Hindlimb muscle (tissue), 1 donor: Measurements from ENCODE around the gene FHIP1B. TPM values are rescaled to one million over a fixed set of nuclear protein-coding genes. Genes with fewer than 3 reads are reported as not detected.

Experiments used
- DNase-seq: peaks from one replicate; pipeline ENCODE4 v3.0.0-alpha.2; 2013
- polyA plus RNA-seq: library from polyadenylated mRNA; unstranded; fragments of 120-200 nt; gene quantifications from one replicate; pipeline ENCODE4 v1.2.1, GENCODE V29; 2013; ENCODE audit not compliant: insufficient read length

Gene FHIP1B
- polyA plus RNA-seq, 1 donor, result 28.8 TPM

GRCh38 chr11:6199174-6199810 lies 35.1 kb downstream of the FHIP1B start, which contains the start of gene OR52W1:
TSS of gene OR52W1 (plus strand) at chr11:6199224. CDS start at chr11:6199224, 0 bp downstream.
- no peak for DNase-seq

DNA sequence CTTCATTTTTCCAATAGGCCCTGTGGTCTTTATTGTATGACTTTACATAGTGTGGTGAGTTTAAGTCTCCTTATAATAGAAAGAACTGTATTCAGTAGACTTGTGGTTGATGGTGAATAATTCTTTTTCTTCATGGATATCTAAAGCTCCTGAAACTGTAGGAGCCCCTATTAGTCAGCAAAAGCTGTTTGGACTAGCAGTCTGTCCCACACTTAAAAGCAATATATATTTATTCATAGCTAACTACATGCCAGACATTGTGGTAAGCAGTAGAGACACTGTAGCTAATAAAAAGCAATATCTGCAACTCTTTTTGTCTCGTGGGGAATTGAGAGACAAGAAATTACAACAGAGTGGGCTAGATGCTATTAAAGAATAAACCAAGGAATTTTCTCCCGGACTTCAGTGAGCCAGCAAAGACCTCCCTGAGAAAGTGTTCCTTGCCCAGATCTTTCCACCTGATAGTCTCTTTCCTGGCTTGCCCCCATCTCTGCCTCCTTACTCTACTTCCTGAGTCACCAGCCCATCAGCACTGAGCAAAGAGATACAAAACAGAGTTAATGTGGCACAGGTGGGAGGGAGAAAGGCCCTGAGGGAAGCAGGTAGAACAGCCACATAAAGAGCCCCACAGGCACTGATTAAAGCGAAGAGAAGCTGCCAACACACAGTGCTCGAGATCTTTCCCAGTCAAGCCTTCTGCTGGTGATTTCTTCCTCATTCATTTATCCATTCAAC lies 36.8 kb downstream of the FHIP1B start:
- DNase-seq, result no peak

DNA sequence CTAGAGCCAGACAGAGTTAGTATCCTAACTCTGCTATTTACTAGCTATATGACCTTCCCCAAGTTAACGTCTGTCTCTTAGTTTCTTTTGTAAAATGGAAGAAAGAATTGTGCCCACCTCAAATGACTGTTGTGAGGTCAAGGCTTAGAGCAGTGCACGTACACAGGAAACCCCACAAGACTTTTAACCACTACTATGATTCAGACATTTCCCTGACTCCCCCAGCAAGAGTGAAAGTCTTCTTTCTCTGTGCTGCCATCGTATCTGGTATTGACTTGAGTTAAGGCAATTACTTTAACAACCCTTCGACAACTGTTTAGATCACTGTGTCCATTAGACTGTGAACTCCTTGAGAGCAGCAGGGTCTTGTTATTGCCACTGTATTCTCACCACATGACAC lies 38.0 kb downstream of the FHIP1B start:
- DNase-seq, result no peak

DNA sequence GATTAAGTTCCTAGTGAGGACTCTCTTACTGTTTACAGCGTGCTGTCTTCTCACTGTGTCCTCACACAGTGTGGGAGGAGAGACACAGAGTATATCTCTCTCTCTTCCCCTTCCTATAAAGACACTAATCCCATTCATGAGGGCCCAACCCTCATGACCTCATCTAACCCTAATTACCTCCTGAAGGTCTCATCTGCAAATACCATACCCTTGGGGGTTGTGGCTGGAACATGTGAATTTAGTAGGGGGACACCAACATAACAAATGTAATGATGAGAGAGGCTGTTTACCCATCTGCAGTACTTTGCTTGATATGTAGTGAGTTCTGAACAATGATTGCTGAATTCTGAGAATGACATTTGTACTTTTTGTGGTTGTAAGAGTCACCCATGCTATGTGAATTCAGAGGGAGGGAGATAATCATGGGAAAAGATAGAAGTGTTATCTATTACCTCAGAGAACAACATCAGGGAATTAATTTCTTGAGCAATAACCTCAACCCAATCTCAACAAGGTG lies 40.3 kb downstream of the FHIP1B start:
- DNase-seq, result no peak

- no peak for DNase-seq
Measured at GRCh38 chr11:6191742-6192141, 42.7 kb downstream of the FHIP1B start.

DNA sequence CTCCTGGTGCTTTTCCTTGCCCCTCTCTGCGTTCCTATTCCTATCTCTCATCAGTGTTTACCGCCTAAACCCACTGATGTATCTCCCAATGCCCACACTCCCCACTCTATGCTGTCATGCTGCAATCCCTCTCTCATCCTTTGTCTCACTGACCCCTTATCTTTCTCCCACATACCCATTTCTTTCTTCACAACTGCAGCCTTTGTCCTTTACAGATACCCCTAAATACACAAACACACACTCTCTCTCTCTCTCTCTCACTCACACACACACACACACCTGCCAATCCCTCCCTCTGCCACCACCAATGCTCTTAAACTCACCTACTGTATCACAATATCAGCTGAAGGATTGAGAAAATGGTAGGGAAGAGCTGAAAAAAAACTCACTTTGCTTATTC lies 59.0 kb downstream of the FHIP1B start:
- no peak for DNase-seq

GRCh38 chr11:6170226-6170625 lies 64.2 kb downstream of the FHIP1B start, which contains the start of gene OR52B2:
TSS of gene OR52B2 (minus strand) at chr11:6170326. CDS start at chr11:6170326, 0 bp downstream.
- no peak for DNase-seq

Other genes with a start within 250 kb of the FHIP1B start
- gene OR52L1, start 247.7 kb downstream of the FHIP1B start, polyA plus RNA-seq, result not detected
- not detected for gene OR56A4, start 227.7 kb downstream of the FHIP1B start, polyA plus RNA-seq
- gene OR56A1, start 203.9 kb downstream of the FHIP1B start, polyA plus RNA-seq, result not detected
- not detected for gene OR56B4, start 127.0 kb downstream of the FHIP1B start, polyA plus RNA-seq
- not detected for gene OR52B2, start 64.3 kb downstream of the FHIP1B start, polyA plus RNA-seq
- gene OR52W1, start 35.4 kb downstream of the FHIP1B start, polyA plus RNA-seq, result not detected
- gene C11orf42, start 29.1 kb downstream of the FHIP1B start, polyA plus RNA-seq, result 0.35 TPM
- 0.27 TPM for gene CNGA4, start 4.5 kb upstream of the FHIP1B start, polyA plus RNA-seq
- not detected for gene CCKBR, start 25.2 kb upstream of the FHIP1B start, polyA plus RNA-seq
- 36.7 TPM for gene CAVIN3, start 85.9 kb upstream of the FHIP1B start, polyA plus RNA-seq
- 24.4 TPM for gene SMPD1, start 155.8 kb upstream of the FHIP1B start, polyA plus RNA-seq
- 36.6 TPM for gene APBB1, start 184.5 kb upstream of the FHIP1B start, polyA plus RNA-seq
- gene HPX, start 206.4 kb upstream of the FHIP1B start, polyA plus RNA-seq, result 2.2 TPM
- 15.8 TPM for gene TRIM3, start 239.3 kb upstream of the FHIP1B start, polyA plus RNA-seq
- 32.2 TPM for gene ARFIP2, start 246.7 kb upstream of the FHIP1B start, polyA plus RNA-seq
- 13.8 TPM for gene TIMM10B, start 246.9 kb upstream of the FHIP1B start, polyA plus RNA-seq